GM21447 (cell line): ENCODE results near the gene RALGAPB.
"Not testable (repeated sequence)": the region's sequence is repeated elsewhere in the genome, so short reads cannot be mapped to it uniquely, and the experiment has no call there.

Source experiments
- ATAC-seq: cut with Tn5 transposase; IDR thresholded peaks from one replicate; pipeline ENCODE4 v1.9.1; 2021; ENCODE audit not compliant: unreplicated experiment

Gene RALGAPB

GRCh38 chr20:38485041-38485440, 12.4 kb downstream of the RALGAPB start:
- no peak for ATAC-seq

- no peak for ATAC-seq
Measured at GRCh38 chr20:38489181-38489580, 16.5 kb downstream of the RALGAPB start.

- no peak for ATAC-seq
Measured at GRCh38 chr20:38497246-38497935, 24.7 kb downstream of the RALGAPB start.

GRCh38 chr20:38498909-38499308, 26.3 kb downstream of the RALGAPB start:
- no peak for ATAC-seq

- ATAC-seq: no peak
Measured at GRCh38 chr20:38499366-38499765, 26.7 kb downstream of the RALGAPB start.

- no peak for ATAC-seq
Measured at GRCh38 chr20:38501858-38502436, 29.3 kb downstream of the RALGAPB start.

- no peak for ATAC-seq
Measured at GRCh38 chr20:38504368-38505090, 31.9 kb downstream of the RALGAPB start.

GRCh38 chr20:38505091-38505455, 32.4 kb downstream of the RALGAPB start:
- no peak for ATAC-seq

- ATAC-seq: not testable (repeated sequence)
Measured at GRCh38 chr20:38511726-38512125, 39.1 kb downstream of the RALGAPB start.

- no peak for ATAC-seq
Measured at GRCh38 chr20:38514185-38514584, 41.5 kb downstream of the RALGAPB start.

- ATAC-seq: no peak
Measured at GRCh38 chr20:38514947-38515346, 42.3 kb downstream of the RALGAPB start.

- ATAC-seq: no peak
Measured at GRCh38 chr20:38515631-38516030, 43.0 kb downstream of the RALGAPB start.

- no peak for ATAC-seq
Measured at GRCh38 chr20:38519426-38519825, 46.8 kb downstream of the RALGAPB start.

GRCh38 chr20:38520261-38520660, 47.6 kb downstream of the RALGAPB start:
- ATAC-seq: no peak

GRCh38 chr20:38523697-38524096, 51.1 kb downstream of the RALGAPB start:
- no peak for ATAC-seq

GRCh38 chr20:38528167-38528566, 55.5 kb downstream of the RALGAPB start:
- ATAC-seq: no peak

GRCh38 chr20:38531021-38531420, 58.4 kb downstream of the RALGAPB start:
- ATAC-seq: no peak

GRCh38 chr20:38534756-38535155, 62.1 kb downstream of the RALGAPB start:
- no peak for ATAC-seq

- no peak for ATAC-seq
Measured at GRCh38 chr20:38536310-38536709, 63.7 kb downstream of the RALGAPB start.

- no peak for ATAC-seq
Measured at GRCh38 chr20:38537176-38537575, 64.5 kb downstream of the RALGAPB start.

GRCh38 chr20:38538789-38539188, 66.1 kb downstream of the RALGAPB start:
- no peak for ATAC-seq
